Measurements from ENCODE around the gene RGPD4. TPM values are rescaled to one million over a fixed set of nuclear protein-coding genes. Genes with fewer than 3 reads are reported as not detected.

Gene RGPD4
- total RNA-seq, 1 donor from 2014 or later, result not detected

- DNase-seq, result no peak
Observed at GRCh38 chr2:107931412-107931811, 104.7 kb downstream of the RGPD4 start.

GRCh38 chr2:107932488-107932887 lies 105.8 kb downstream of the RGPD4 start:
- no peak for DNase-seq

GRCh38 chr2:107932979-107933378 lies 106.3 kb downstream of the RGPD4 start:
- no peak for DNase-seq

GRCh38 chr2:107936433-107937359 lies 110.0 kb downstream of the RGPD4 start:
- DNase-seq, result no peak

Small RNAs within 50 kb of the gene (small RNA-seq; reads per million reads assigned to genes)
- gene AC009963.1, result not detected
- not detected for gene AC009963.2

Other genes starting within 250 kb of the RGPD4 start
- gene SLC5A7, start 159.6 kb downstream of the RGPD4 start, total RNA-seq, result 0.94 TPM